HFF-Myc (cell line): ENCODE data around the gene SDHB.

Experiments used
- DNase-seq: peaks from one replicate; pipeline ENCODE4 v3.0.0-alpha.2; 2011; ENCODE audit warnings: low read depth; ENCODE audit errors: extremely low read depth
- H3K4me3 ChIP-seq: replicated peaks from 2 replicates; pipeline ENCODE4 v1.5.1; 2011; ENCODE audit warnings: low read depth, mild to moderate bottlenecking, control low read depth, low read length
- TF ChIP-seq, protein P1 (sequence below): IDR thresholded peaks from 2 replicates; pipeline ENCODE4 v1.5.1; 2012; ENCODE audit warnings: mild to moderate bottlenecking, low read depth, low read length, control low read depth; ENCODE audit errors: missing control alignments

The SDHB gene

GRCh38 chr1:17016317-17016661 is 37.5 kb downstream of the SDHB start:
- DNase-seq: no peak
- TF ChIP-seq, protein P1, sequence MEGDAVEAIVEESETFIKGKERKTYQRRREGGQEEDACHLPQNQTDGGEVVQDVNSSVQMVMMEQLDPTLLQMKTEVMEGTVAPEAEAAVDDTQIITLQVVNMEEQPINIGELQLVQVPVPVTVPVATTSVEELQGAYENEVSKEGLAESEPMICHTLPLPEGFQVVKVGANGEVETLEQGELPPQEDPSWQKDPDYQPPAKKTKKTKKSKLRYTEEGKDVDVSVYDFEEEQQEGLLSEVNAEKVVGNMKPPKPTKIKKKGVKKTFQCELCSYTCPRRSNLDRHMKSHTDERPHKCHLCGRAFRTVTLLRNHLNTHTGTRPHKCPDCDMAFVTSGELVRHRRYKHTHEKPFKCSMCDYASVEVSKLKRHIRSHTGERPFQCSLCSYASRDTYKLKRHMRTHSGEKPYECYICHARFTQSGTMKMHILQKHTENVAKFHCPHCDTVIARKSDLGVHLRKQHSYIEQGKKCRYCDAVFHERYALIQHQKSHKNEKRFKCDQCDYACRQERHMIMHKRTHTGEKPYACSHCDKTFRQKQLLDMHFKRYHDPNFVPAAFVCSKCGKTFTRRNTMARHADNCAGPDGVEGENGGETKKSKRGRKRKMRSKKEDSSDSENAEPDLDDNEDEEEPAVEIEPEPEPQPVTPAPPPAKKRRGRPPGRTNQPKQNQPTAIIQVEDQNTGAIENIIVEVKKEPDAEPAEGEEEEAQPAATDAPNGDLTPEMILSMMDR: no peak
- no peak overlapping the region for H3K4me3 ChIP-seq

DNA sequence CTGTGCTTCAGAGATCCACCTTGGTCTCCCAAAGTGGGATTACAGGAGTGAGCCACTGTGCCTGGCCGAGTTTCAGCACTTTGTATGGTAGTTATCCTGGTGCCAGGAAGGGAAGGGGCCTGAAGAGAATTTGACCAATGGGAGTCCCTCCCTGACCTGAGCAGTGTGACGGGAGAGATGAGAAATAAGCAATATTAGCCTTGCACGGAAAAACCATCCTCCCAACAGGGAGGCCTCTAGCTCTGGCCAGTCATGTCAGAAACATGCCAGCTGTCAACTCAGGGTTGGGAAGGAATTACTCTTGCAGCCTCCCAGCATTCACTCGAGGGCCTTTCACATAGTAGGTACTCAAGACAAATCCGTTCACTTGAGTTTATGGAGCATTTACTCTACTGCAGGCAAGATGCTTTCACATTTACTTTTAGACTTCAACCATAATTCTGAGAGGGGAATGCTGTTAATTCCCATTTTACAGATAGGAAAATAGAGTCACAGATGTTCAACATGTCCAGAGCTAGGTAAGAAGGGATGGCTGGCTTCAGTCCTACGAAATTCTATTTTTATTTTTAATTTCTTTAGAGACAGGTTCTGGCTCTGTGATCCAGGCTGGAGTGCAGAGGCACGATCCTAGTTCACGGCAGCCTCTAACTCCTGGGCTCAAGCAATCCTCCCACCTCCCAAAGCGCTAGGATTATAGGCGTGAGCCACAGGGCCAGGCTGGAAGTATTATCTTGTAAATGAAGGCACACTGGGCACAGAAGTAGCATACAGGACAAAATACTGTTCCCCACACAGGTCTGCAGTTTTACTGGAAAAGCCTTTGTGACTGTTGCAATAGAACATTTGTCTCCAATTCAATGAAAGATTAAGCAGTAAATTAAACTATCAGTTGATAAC is 38.9 kb downstream of the SDHB start:
- DNase-seq: no peak
- TF ChIP-seq, protein P1: no peak
- no peak overlapping the region for H3K4me3 ChIP-seq

DNA sequence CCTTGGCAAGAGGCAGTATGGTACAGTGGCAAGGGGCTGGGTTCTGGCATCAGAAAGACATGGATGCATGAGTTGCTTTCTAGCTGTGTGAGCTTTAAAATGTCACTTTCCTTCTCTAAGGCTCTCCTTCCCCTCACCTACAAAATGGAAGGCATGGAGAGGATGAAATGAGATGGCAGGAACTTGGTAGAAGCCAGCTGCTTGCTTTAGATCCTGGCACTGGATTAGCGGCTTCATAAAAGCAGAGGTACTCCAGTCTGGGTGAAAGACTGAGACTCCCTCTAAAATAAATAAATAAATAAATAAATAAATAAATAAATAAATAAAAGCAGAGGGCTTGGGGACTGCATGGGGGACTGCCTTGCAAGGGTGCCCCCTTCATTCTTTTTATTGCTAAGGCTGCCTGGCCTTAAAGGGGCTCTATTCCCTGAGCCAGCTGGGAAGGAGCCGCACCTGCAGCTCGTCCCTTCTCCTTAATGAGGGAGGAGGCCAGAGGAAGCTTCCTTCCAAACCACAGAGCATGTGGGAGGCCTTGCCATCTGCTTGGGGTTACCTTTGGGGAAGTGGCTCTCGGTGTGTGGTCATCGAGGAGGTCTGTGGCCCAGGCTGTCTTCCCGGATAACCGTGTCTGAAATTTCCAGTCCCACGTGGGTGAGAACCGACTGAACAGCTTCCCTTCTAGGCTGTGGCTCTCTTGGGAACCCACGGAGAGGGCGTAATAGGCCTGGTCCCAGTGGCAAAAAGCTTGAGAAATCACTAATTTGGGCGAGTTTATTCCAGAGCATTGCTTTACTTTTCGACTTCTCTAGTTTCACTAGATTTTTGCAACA is 40.1 kb downstream of the SDHB start:
- H3K4me3 ChIP-seq: no peak overlapping the region
- TF ChIP-seq, protein P1: no peak
- no peak for DNase-seq

GRCh38 chr1:17012775-17013490 is 40.9 kb downstream of the SDHB start:
- TF ChIP-seq, protein P1: no peak
- no peak for DNase-seq
- no peak overlapping the region for H3K4me3 ChIP-seq

- TF ChIP-seq, protein P1: no peak
These were observed 42.2 kb downstream of the SDHB start, which contains the start of gene ATP13A2 for GRCh38 chr1:17011439-17012307. Gene ATP13A2 (minus strand): TSS chr1:17011928. CDS start chr1:17011738, 190 bp downstream.

GRCh38 chr1:17011092-17011438 is 42.8 kb downstream of the SDHB start:
- DNase-seq: no peak
- H3K4me3 ChIP-seq: peak overlapping the region; percentile 70
- TF ChIP-seq, protein P1: no peak

More at GRCh38 chr1:17011439-17012307, 42.2 kb downstream of the SDHB start, which contains the start of gene ATP13A2:
- peak within 1 kb of the TSS; percentile 70 for H3K4me3 ChIP-seq
- no peak for DNase-seq
